CD4-positive, alpha-beta T cell (primary cell): ENCODE data around the gene BLMH. TPM values are rescaled to one million over a fixed set of nuclear protein-coding genes. Genes with fewer than 3 reads are reported as not detected.

Experiments used
- ATAC-seq: fragments of 200-7000 bp; cut with Tn5 transposase; one replicate; pipeline ENCODE4 v1.10.0; 2022; ENCODE audit warnings: mild to moderate bottlenecking; ENCODE audit not compliant: poor library complexity
- CTCF ChIA-PET: fragments of 350-600 bp; sonication (Branson Sonifier 250); formaldehyde crosslinking; loops from one replicate; lab custom pipeline; 2021; ENCODE audit warnings: antibody characterized with exemption, inconsistent platforms; lab: Charles Lee
- POLR2A ChIA-PET: fragments of 350-600 bp; sonication (Branson Sonifier 250); formaldehyde crosslinking; loops from one replicate; lab custom pipeline; 2021; ENCODE audit warnings: antibody characterized with exemption, inconsistent platforms; lab: Charles Lee
- DNase-seq, 14 experiments: peaks; one replicate each; pipeline ENCODE4 v3.0.0-alpha.2; 2013 to 2020; ENCODE audit warnings: mixed read lengths in 2 of 14
- H3K27ac ChIP-seq, 2 donors: one replicate each; pipeline versions ENCODE4 v1.5.1 to v1.7.0; 2013; ENCODE audit warnings: low read length in 2 of 2, low read depth in 1 of 2, mild to moderate bottlenecking in 1 of 2
- H3K27me3 ChIP-seq, 2 experiments: 1 replicate in 1 of 2; 2 replicates in 1 of 2; pipeline versions ENCODE4 v1.6.1 to v1.7.0; 2013; ENCODE audit warnings: low read length in 2 of 2, control low read depth in 1 of 2, mild to moderate bottlenecking in 1 of 2, moderate library complexity in 1 of 2; ENCODE audit not compliant: insufficient read depth in 2 of 2, control insufficient read depth in 1 of 2
- H3K36me3 ChIP-seq: one replicate; pipeline ENCODE4 v1.6.1; 2013; ENCODE audit warnings: low read length, control low read depth; ENCODE audit not compliant: insufficient read depth
- H3K4me1 ChIP-seq: one replicate; pipeline ENCODE4 v1.6.1; 2013; ENCODE audit warnings: low read length, control low read depth; ENCODE audit not compliant: insufficient read depth
- H3K4me3 ChIP-seq: one replicate; pipeline ENCODE4 v1.5.1; 2013; ENCODE audit warnings: mild to moderate bottlenecking, low read length, moderate library complexity
- H3K9me3 ChIP-seq, 2 experiments: 1 replicate in 1 of 2; 2 replicates in 1 of 2; pipeline versions ENCODE4 v1.6.1 to v1.7.0; 2013; ENCODE audit warnings: low read length in 2 of 2, mild to moderate bottlenecking in 2 of 2, control low read depth in 1 of 2, moderate library complexity in 1 of 2; ENCODE audit not compliant: control insufficient read depth in 1 of 2, insufficient read depth in 1 of 2
- H3K27ac Mint-ChIP-seq: one replicate; pipeline ENCODE4 v1.8.0; 2020; ENCODE audit warnings: mixed read lengths
- H3K27me3 Mint-ChIP-seq: one replicate; pipeline ENCODE4 v1.8.0; 2021; ENCODE audit warnings: mixed read lengths
- H3K36me3 Mint-ChIP-seq: one replicate; pipeline ENCODE4 v1.8.0; 2021; ENCODE audit warnings: low read depth, mixed read lengths
- H3K4me1 Mint-ChIP-seq: one replicate; pipeline ENCODE4 v1.8.0; 2021; ENCODE audit warnings: low read depth, mixed read lengths
- H3K4me3 Mint-ChIP-seq: one replicate; pipeline ENCODE4 v1.8.0; 2020; ENCODE audit warnings: mild to moderate bottlenecking, mixed read lengths
- H3K9me3 Mint-ChIP-seq: one replicate; pipeline ENCODE4 v1.8.0; 2020; ENCODE audit warnings: mixed read lengths
- CTCF ChIP-seq: fragments of 200-600 bp; IDR thresholded peaks from one replicate; pipeline ENCODE4 v1.8.0; 2022; ENCODE audit warnings: antibody characterized with exemption, mild to moderate bottlenecking
- intact Hi-C, 2 experiments: fragments of 100-400 bp; cut with DNase I in 1 of 2; cut with micrococcal nuclease in 1 of 2; formaldehyde crosslinking; loops; one replicate each; pipeline versions ENCODE4 v1.15.1 to v1.9.0; 2023 to 2025; cut with DNase I, micrococcal nuclease
- total RNA-seq, 174 experiments: library from RNA in 2 of 174; stranded (reverse) in 2 of 174; gene quantifications; one replicate each; pipeline ENCODE4 v1.2.3 and lab custom pipeline; 2021 to 2026

Gene BLMH
- total RNA-seq, 2 experiments from 2014 or later = 32.9 to 36.5 TPM

- no peaks in the 10 kb centered on the region for H3K9me3 Mint-ChIP-seq
- no peak for TF ChIP-seq CTCF
- H3K27me3 ChIP-seq = no peaks in the 10 kb centered on the region
- ATAC-seq (no peak), DNase-seq (no peak)
- H3K9me3 ChIP-seq = no peaks in the 10 kb centered on the region
- no peaks in the 10 kb centered on the region for H3K4me1 ChIP-seq
- no peaks in the 10 kb centered on the region for H3K36me3 Mint-ChIP-seq
- H3K4me1 Mint-ChIP-seq = no peaks in the 10 kb centered on the region
- H3K4me3 Mint-ChIP-seq = no peak overlapping the region
- H3K27ac Mint-ChIP-seq = no peak overlapping the region
- H3K27me3 Mint-ChIP-seq = no peaks in the 10 kb centered on the region
- POLR2A ChIA-PET = no interaction called here
- intact Hi-C loops = no loop called here
- no peak overlapping the region for H3K27ac ChIP-seq
- CTCF ChIA-PET = no interaction called here
- no peak overlapping the region for H3K4me3 ChIP-seq
- no peaks in the 10 kb centered on the region for H3K36me3 ChIP-seq
Observed at GRCh38 chr17:30218799-30219198, 72.9 kb downstream of the BLMH start.

GRCh38 chr17:30217746-30218245 lies 73.9 kb downstream of the BLMH start:
- no peak overlapping the region for H3K4me3 Mint-ChIP-seq
- ATAC-seq (no peak), DNase-seq (no peak)
- H3K27me3 Mint-ChIP-seq = no peaks in the 10 kb centered on the region
- H3K9me3 ChIP-seq = no peaks in the 10 kb centered on the region
- H3K27ac ChIP-seq = no peak overlapping the region
- no peak overlapping the region for H3K4me3 ChIP-seq
- ChIA-PET POLR2A (no interaction called here), CTCF (no interaction called here)
- H3K9me3 Mint-ChIP-seq = no peaks in the 10 kb centered on the region
- H3K4me1 Mint-ChIP-seq = no peaks in the 10 kb centered on the region
- H3K4me1 ChIP-seq = no peaks in the 10 kb centered on the region
- intact Hi-C loops = no loop called here
- no peak overlapping the region for H3K27ac Mint-ChIP-seq
- no peak for TF ChIP-seq CTCF
- no peaks in the 10 kb centered on the region for H3K27me3 ChIP-seq
- no peaks in the 10 kb centered on the region for H3K36me3 ChIP-seq
- no peaks in the 10 kb centered on the region for H3K36me3 Mint-ChIP-seq

- ChIA-PET POLR2A (no interaction called here), CTCF (no interaction called here)
- H3K4me1 Mint-ChIP-seq = no peaks in the 10 kb centered on the region
- ATAC-seq = no peak
- Histone ChIP-seq H3K27ac (no peak overlapping the region), H3K27me3 (no peaks in the 10 kb centered on the region), H3K4me3 (no peak overlapping the region), H3K4me1 (no peaks in the 10 kb centered on the region), H3K36me3 (no peaks in the 10 kb centered on the region), H3K9me3 (no peaks in the 10 kb centered on the region)
- TF ChIP-seq CTCF = no peak
- intact Hi-C loops = no loop called here
- no peaks in the 10 kb centered on the region for H3K9me3 Mint-ChIP-seq
- H3K27me3 Mint-ChIP-seq = no peaks in the 10 kb centered on the region
- no peak overlapping the region for H3K4me3 Mint-ChIP-seq
- no peaks in the 10 kb centered on the region for H3K36me3 Mint-ChIP-seq
- no peak for DNase-seq
- H3K27ac Mint-ChIP-seq = no peak overlapping the region
Observed at GRCh38 chr17:30217054-30217453, 74.7 kb downstream of the BLMH start.
